DMS153 (cell line): Measurements from ENCODE around the gene SMTNL2.
"Not testable (repeated sequence)": the region's sequence is repeated elsewhere in the genome, so short reads cannot be mapped to it uniquely, and the experiment has no call there.

Experiments
- DNase-seq: peaks from one replicate; lab custom pipeline; 2025; lab: John Stamatoyannopoulos, UW

Gene SMTNL2

GRCh38 chr17:4585638-4585994 is 1.3 kb downstream of the SMTNL2 start:
- DNase-seq: no peak

- DNase-seq: no peak
Observed at GRCh38 chr17:4586043-4586442, 1.7 kb downstream of the SMTNL2 start.

- no peak for DNase-seq
Observed at GRCh38 chr17:4587195-4587594, 2.9 kb downstream of the SMTNL2 start.

- no peak for DNase-seq
Observed at GRCh38 chr17:4587803-4588202, 3.5 kb downstream of the SMTNL2 start.

- DNase-seq: no peak
Observed at GRCh38 chr17:4588391-4588790, 4.1 kb downstream of the SMTNL2 start.

- DNase-seq: no peak
Observed at GRCh38 chr17:4588898-4589625, 4.7 kb downstream of the SMTNL2 start.

GRCh38 chr17:4590042-4590441 is 5.7 kb downstream of the SMTNL2 start:
- not testable (repeated sequence) for DNase-seq

GRCh38 chr17:4590981-4591453 is 6.7 kb downstream of the SMTNL2 start:
- DNase-seq: no peak

- no peak for DNase-seq
Observed at GRCh38 chr17:4591529-4591928, 7.2 kb downstream of the SMTNL2 start.

GRCh38 chr17:4592240-4593005 is 8.1 kb downstream of the SMTNL2 start:
- no peak for DNase-seq

- DNase-seq: no peak
Observed at GRCh38 chr17:4593021-4593421, 8.7 kb downstream of the SMTNL2 start.

GRCh38 chr17:4594406-4594805 is 10.1 kb downstream of the SMTNL2 start:
- no peak for DNase-seq

- no peak for DNase-seq
Observed at GRCh38 chr17:4594931-4595684, 10.8 kb downstream of the SMTNL2 start.

GRCh38 chr17:4595685-4596342 is 11.5 kb downstream of the SMTNL2 start:
- not testable (repeated sequence) for DNase-seq

- no peak for DNase-seq
Observed at GRCh38 chr17:4596636-4597380, 12.5 kb downstream of the SMTNL2 start.

- DNase-seq: no peak
Observed at GRCh38 chr17:4597975-4598374, 13.6 kb downstream of the SMTNL2 start.

GRCh38 chr17:4598776-4599504 is 14.6 kb downstream of the SMTNL2 start:
- no peak for DNase-seq

GRCh38 chr17:4599505-4600281 is 15.4 kb downstream of the SMTNL2 start:
- DNase-seq: no peak

GRCh38 chr17:4600563-4600962 is 16.2 kb downstream of the SMTNL2 start:
- DNase-seq: no peak

- DNase-seq: no peak
Observed at GRCh38 chr17:4601326-4601725, 17.0 kb downstream of the SMTNL2 start.
